AG09309 (cell line): ENCODE results near the gene WRNIP1.
"Not testable (repeated sequence)": the region's sequence is repeated elsewhere in the genome, so short reads cannot be mapped to it uniquely, and the experiment has no call there.

ENCODE experiments used
- DNase-seq: peaks from one replicate; pipeline ENCODE4 v3.0.0-alpha.2; 2010; ENCODE audit warnings: low read depth
- H3K4me3 ChIP-seq: 2 replicates; pipeline ENCODE4 v1.5.1; 2011; ENCODE audit warnings: mild to moderate bottlenecking, low read depth, low read length, moderate library complexity; ENCODE audit not compliant: control insufficient read depth
- CTCF ChIP-seq: IDR thresholded peaks from 2 replicates; pipeline ENCODE4 v1.5.1; 2011; ENCODE audit warnings: mild to moderate bottlenecking, low read depth, low read length, inconsistent platforms; ENCODE audit not compliant: insufficient read depth, control insufficient read depth; ENCODE audit errors: missing control alignments

Gene WRNIP1

GRCh38 chr6:2795956-2796355, 30.8 kb downstream of the WRNIP1 start:
- TF ChIP-seq CTCF: no peak
- H3K4me3 ChIP-seq: no peak overlapping the region
- DNase-seq: no peak

- no peak for TF ChIP-seq CTCF
- DNase-seq: no peak
Observed at GRCh38 chr6:2796861-2797260, 31.7 kb downstream of the WRNIP1 start.

GRCh38 chr6:2797564-2798031, 32.4 kb downstream of the WRNIP1 start:
- DNase-seq: no peak
- TF ChIP-seq CTCF: no peak
- no peak overlapping the region for H3K4me3 ChIP-seq

More at GRCh38 chr6:2796861-2797260, 31.7 kb downstream of the WRNIP1 start:
- no peak overlapping the region for H3K4me3 ChIP-seq

GRCh38 chr6:2798586-2799134, 33.5 kb downstream of the WRNIP1 start:
- no peak overlapping the region for H3K4me3 ChIP-seq
- DNase-seq: no peak
- no peak for TF ChIP-seq CTCF

GRCh38 chr6:2799936-2800527, 34.8 kb downstream of the WRNIP1 start:
- no peak overlapping the region for H3K4me3 ChIP-seq
- no peak for TF ChIP-seq CTCF
- no peak for DNase-seq

GRCh38 chr6:2800552-2801316, 35.5 kb downstream of the WRNIP1 start:
- TF ChIP-seq CTCF: no peak
- H3K4me3 ChIP-seq: no peak overlapping the region
- no peak for DNase-seq

- not testable (repeated sequence) for H3K4me3 ChIP-seq, DNase-seq
Observed at GRCh38 chr6:2801687-2802086, 36.5 kb downstream of the WRNIP1 start.
